H9 (cell line): ENCODE results near the gene ACCSL. TPM values are rescaled to one million over a fixed set of nuclear protein-coding genes. Genes with fewer than 3 reads are reported as not detected.

ENCODE experiments used
- DNase-seq: peaks from one replicate; pipeline ENCODE4 v3.0.0-alpha.2; 2017
- H2AFZ ChIP-seq: one replicate; pipeline ENCODE4 v1.6.1; 2013; ENCODE audit warnings: mild to moderate bottlenecking, low read length, control low read depth, moderate library complexity
- H2AK5ac ChIP-seq: 2 replicates; pipeline ENCODE4 v1.6.1; 2013; ENCODE audit warnings: low read length, control low read depth, mixed read lengths; ENCODE audit not compliant: insufficient read length
- H2BK120ac ChIP-seq: one replicate; pipeline ENCODE4 v1.6.1; 2013; ENCODE audit warnings: low read depth, mild to moderate bottlenecking, low read length, control low read depth, inconsistent platforms; ENCODE audit not compliant: poor library complexity, severe bottlenecking
- H2BK12ac ChIP-seq: 2 replicates; pipeline ENCODE4 v1.6.1; 2013; ENCODE audit warnings: low read length, control low read depth, mixed read lengths, low read depth; ENCODE audit not compliant: insufficient read length
- H2BK15ac ChIP-seq: 2 replicates; pipeline ENCODE4 v1.6.1; 2013; ENCODE audit warnings: low read depth, low read length, control low read depth
- H2BK20ac ChIP-seq: one replicate; pipeline ENCODE4 v1.6.1; 2013; ENCODE audit warnings: low read depth, mild to moderate bottlenecking, low read length, control low read depth, inconsistent platforms; ENCODE audit not compliant: poor library complexity, severe bottlenecking
- H2BK5ac ChIP-seq: 2 replicates; pipeline ENCODE4 v1.6.1; 2013; ENCODE audit warnings: low read length, control low read depth, mixed read lengths; ENCODE audit not compliant: insufficient read length
- H3K14ac ChIP-seq: 2 replicates; pipeline ENCODE4 v1.6.1; 2013; ENCODE audit warnings: low read length, control low read depth; ENCODE audit not compliant: insufficient read depth
- H3K18ac ChIP-seq: 2 replicates; pipeline ENCODE4 v1.6.1; 2013; ENCODE audit warnings: low read depth, mild to moderate bottlenecking, mixed read lengths, low read length, control low read depth; ENCODE audit not compliant: insufficient read length
- H3K23ac ChIP-seq: 2 replicates; pipeline ENCODE4 v1.6.1; 2013; ENCODE audit warnings: low read length, control low read depth, mixed read lengths, low read depth; ENCODE audit not compliant: insufficient read length
- H3K23me2 ChIP-seq: 2 replicates; pipeline ENCODE4 v1.6.1; 2013; ENCODE audit warnings: low read depth, mild to moderate bottlenecking, mixed read lengths, low read length, control low read depth; ENCODE audit not compliant: insufficient read length, poor library complexity, severe bottlenecking
- H3K27ac ChIP-seq: 2 replicates; pipeline ENCODE4 v1.5.1; 2013; ENCODE audit warnings: low read length, control low read depth, mixed read lengths, low read depth; ENCODE audit not compliant: insufficient read length
- H3K27me3 ChIP-seq: 2 replicates; pipeline ENCODE4 v1.6.1; 2013; ENCODE audit warnings: low read length, control low read depth, inconsistent platforms; ENCODE audit not compliant: insufficient read depth
- H3K4ac ChIP-seq: 2 replicates; pipeline ENCODE4 v1.6.1; 2013; ENCODE audit warnings: low read depth, mild to moderate bottlenecking, control low read depth, inconsistent platforms, low read length, moderate library complexity
- H3K4me1 ChIP-seq: 2 replicates; pipeline ENCODE4 v1.6.1; 2013; ENCODE audit warnings: low read length, control low read depth, inconsistent platforms; ENCODE audit not compliant: insufficient read depth
- H3K4me2 ChIP-seq: 2 replicates; pipeline ENCODE4 v1.6.1; 2013; ENCODE audit warnings: low read length, control low read depth, mixed read lengths; ENCODE audit not compliant: insufficient read length, insufficient read depth
- H3K56ac ChIP-seq: 2 replicates; pipeline ENCODE4 v1.6.1; 2013; ENCODE audit warnings: low read depth, mild to moderate bottlenecking, mixed read lengths, low read length, control low read depth; ENCODE audit not compliant: insufficient read length
- H3K79me1 ChIP-seq: 2 replicates; pipeline ENCODE4 v1.6.1; 2013; ENCODE audit warnings: low read depth, mild to moderate bottlenecking, moderate library complexity, low read length, control low read depth, inconsistent platforms; ENCODE audit not compliant: insufficient read depth, poor library complexity, severe bottlenecking
- H3K79me2 ChIP-seq: 2 replicates; pipeline ENCODE4 v1.6.1; 2013; ENCODE audit warnings: low read length, control low read depth, inconsistent platforms; ENCODE audit not compliant: insufficient read depth
- H3K9ac ChIP-seq: 2 replicates; pipeline ENCODE4 v1.6.1; 2013; ENCODE audit warnings: low read length, control low read depth, mixed read lengths; ENCODE audit not compliant: insufficient read length; ENCODE audit errors: extremely low read depth
- H3K9me3 ChIP-seq: one replicate; pipeline ENCODE4 v1.6.1; 2013; ENCODE audit warnings: low read depth, low read length, inconsistent platforms; ENCODE audit not compliant: control insufficient read depth
- H3T11ph ChIP-seq: one replicate; pipeline ENCODE4 v1.6.1; 2013; ENCODE audit warnings: mild to moderate bottlenecking, low read length, control low read depth, inconsistent platforms
- H4K20me1 ChIP-seq: one replicate; pipeline ENCODE4 v1.6.1; 2013; ENCODE audit not compliant: control insufficient read depth, insufficient read length, insufficient read depth
- H4K5ac ChIP-seq: 2 replicates; pipeline ENCODE4 v1.6.1; 2013; ENCODE audit warnings: low read depth, mild to moderate bottlenecking, mixed read lengths, low read length, control low read depth; ENCODE audit not compliant: insufficient read length
- H4K8ac ChIP-seq: replicated peaks from 2 replicates; pipeline ENCODE4 v1.6.1; 2013; ENCODE audit warnings: low read length, control low read depth, mixed read lengths, low read depth; ENCODE audit not compliant: insufficient read length
- H4K91ac ChIP-seq: 2 replicates; pipeline ENCODE4 v1.6.1; 2013; ENCODE audit warnings: low read depth, mild to moderate bottlenecking, moderate library complexity, mixed read lengths, low read length, control low read depth; ENCODE audit not compliant: insufficient read length
- H3K27ac Mint-ChIP-seq, 3 experiments: 2 replicates in 2 of 3; 3 replicates in 1 of 3; pipeline ENCODE4 v1.8.0; 2020 to 2021; ENCODE audit warnings: mixed read lengths in 3 of 3, mild to moderate bottlenecking in 1 of 3, moderate library complexity in 1 of 3
- H3K27me3 Mint-ChIP-seq: 2 replicates; pipeline ENCODE4 v1.8.0; 2021; ENCODE audit warnings: low read depth, mild to moderate bottlenecking, moderate library complexity, mixed read lengths
- H3K36me3 Mint-ChIP-seq, 3 experiments: 2 replicates in 2 of 3; 3 replicates in 1 of 3; pipeline ENCODE4 v1.8.0; 2020 to 2021; ENCODE audit warnings: low read depth in 3 of 3, mixed read lengths in 3 of 3; ENCODE audit not compliant: insufficient read depth in 1 of 3
- H3K4me1 Mint-ChIP-seq, 2 experiments: 2 replicates each; pipeline ENCODE4 v1.8.0; 2020; ENCODE audit warnings: mixed read lengths in 2 of 2
- H3K4me3 Mint-ChIP-seq, 2 experiments: 2 replicates in 1 of 2; 3 replicates in 1 of 2; pipeline ENCODE4 v1.8.0; 2020 to 2021; ENCODE audit warnings: mild to moderate bottlenecking in 2 of 2, mixed read lengths in 2 of 2, moderate library complexity in 1 of 2
- H3K9me3 Mint-ChIP-seq, 2 experiments: 2 replicates in 1 of 2; 3 replicates in 1 of 2; pipeline ENCODE4 v1.8.0; 2020; ENCODE audit warnings: mild to moderate bottlenecking in 2 of 2, mixed read lengths in 2 of 2, moderate library complexity in 1 of 2
- WGBS: extraction: QIAGEN DNeasy Blood & Tissue Kit; methylation state at CpG from one replicate; pipeline ENCODE4 v1.1.7; 2013; ENCODE audit warnings: missing lambda C conversion rate, low lambda C conversion rate, mixed read lengths; ENCODE audit not compliant: insufficient read length; ENCODE audit errors: extremely low coverage; 5-methylcytosine and 5-hydroxymethylcytosine counted together
- long read RNA-seq: library from polyadenylated mRNA; unstranded; transcript quantifications from one replicate; pipeline ENCODE4 v2.0.0, GENCODE V29; 2020
- total RNA-seq: library from RNA; stranded (reverse); gene quantifications from 2 replicates; pipeline ENCODE4 v1.2.1, GENCODE V29; 2021
- TF ChIP-seq, protein P1 (sequence below): fragments of 200-600 bp; sonication (generic); conservative IDR thresholded peaks from 3 replicates; pipeline ENCODE4 v1.8.0; 2021; ENCODE audit warnings: antibody characterized with exemption, mild to moderate bottlenecking

ACCSL gene
- total RNA-seq = not detected in 2 replicates
- long read RNA-seq = 0 reads

DNA sequence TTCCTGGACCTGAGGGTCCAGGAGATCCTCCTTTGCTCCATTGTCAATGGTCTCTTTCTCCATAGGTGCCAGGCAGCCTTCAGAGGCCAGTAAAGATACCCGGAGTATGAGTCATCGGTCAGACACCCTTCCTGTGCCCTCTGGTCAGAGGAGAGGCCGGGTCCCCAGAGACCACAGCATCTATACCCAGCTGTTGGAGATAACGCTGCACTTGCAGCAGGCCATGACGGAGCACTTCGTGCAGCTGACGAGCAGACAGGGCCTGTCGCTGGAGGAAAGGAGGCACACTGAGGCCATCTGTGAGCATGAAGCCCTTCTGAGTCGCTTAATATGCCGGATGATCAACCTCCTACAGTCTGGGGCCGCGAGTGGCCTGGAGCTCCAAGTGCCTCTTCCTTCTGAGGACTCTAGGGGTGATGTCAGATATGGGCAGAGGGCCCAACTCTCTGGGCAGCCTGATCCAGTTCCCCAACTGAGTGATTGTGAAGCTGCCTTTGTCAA, at the start of gene ACCSL:
TSS of gene ACCSL (plus strand) at position 51 of the 501 bp plus-strand sequence. CDS start at position 107, 56 bp downstream.
- Mint-ChIP-seq H3K9me3 (peaks cover 0 to 3% of the 10 kb centered on the region in 2 experiments; a peak in 1 of 5 replicates), H3K4me1 (no peaks in the 10 kb centered on the region), H3K4me3 (no peak within 1 kb of the TSS), H3K27ac (peak within 1 kb of the TSS in 1 of 3 experiments; percentile 90; a peak in 2 of 7 replicates), H3K27me3 (peaks cover 21% of the 10 kb centered on the region), H3K36me3 (no peaks in the 10 kb centered on the region)
- H3K4me1 ChIP-seq = no peaks in the 10 kb centered on the region
- TF ChIP-seq, protein P1, sequence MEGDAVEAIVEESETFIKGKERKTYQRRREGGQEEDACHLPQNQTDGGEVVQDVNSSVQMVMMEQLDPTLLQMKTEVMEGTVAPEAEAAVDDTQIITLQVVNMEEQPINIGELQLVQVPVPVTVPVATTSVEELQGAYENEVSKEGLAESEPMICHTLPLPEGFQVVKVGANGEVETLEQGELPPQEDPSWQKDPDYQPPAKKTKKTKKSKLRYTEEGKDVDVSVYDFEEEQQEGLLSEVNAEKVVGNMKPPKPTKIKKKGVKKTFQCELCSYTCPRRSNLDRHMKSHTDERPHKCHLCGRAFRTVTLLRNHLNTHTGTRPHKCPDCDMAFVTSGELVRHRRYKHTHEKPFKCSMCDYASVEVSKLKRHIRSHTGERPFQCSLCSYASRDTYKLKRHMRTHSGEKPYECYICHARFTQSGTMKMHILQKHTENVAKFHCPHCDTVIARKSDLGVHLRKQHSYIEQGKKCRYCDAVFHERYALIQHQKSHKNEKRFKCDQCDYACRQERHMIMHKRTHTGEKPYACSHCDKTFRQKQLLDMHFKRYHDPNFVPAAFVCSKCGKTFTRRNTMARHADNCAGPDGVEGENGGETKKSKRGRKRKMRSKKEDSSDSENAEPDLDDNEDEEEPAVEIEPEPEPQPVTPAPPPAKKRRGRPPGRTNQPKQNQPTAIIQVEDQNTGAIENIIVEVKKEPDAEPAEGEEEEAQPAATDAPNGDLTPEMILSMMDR = no peak
- H2BK5ac ChIP-seq = no peak within 1 kb of the TSS
- H2BK12ac ChIP-seq = no peak within 1 kb of the TSS
- H3K9me3 ChIP-seq = no peaks in the 10 kb centered on the region
- no peaks in the 10 kb centered on the region for H3K23me2 ChIP-seq
- no peak within 1 kb of the TSS for H3K27ac ChIP-seq
- no peaks in the 10 kb centered on the region; the same call in 1 of the 2 replicates for H3K27me3 ChIP-seq
- H3K79me2 ChIP-seq = no peaks in the 10 kb centered on the region
- no peak within 1 kb of the TSS for H4K91ac ChIP-seq
- H3K4ac ChIP-seq = no peak within 1 kb of the TSS
- no peak within 1 kb of the TSS for H2AFZ ChIP-seq
- WGBS = no CpG with 5 or more reads among the region's 12 CpGs
- H2BK20ac ChIP-seq = no peak within 1 kb of the TSS
- no peak within 1 kb of the TSS for H2AK5ac ChIP-seq
- H2BK120ac ChIP-seq = no peak within 1 kb of the TSS
- no peak within 1 kb of the TSS for H4K5ac ChIP-seq
- H3K79me1 ChIP-seq = no peaks in the 10 kb centered on the region
- no peak within 1 kb of the TSS for H3K4me2 ChIP-seq
- no peak within 1 kb of the TSS for H3K9ac ChIP-seq
- DNase-seq = peak; percentile 18
- H4K20me1 ChIP-seq = no peaks in the 10 kb centered on the region
- no peak within 1 kb of the TSS for H3K14ac ChIP-seq
- no peak within 1 kb of the TSS for H2BK15ac ChIP-seq
- no peak within 1 kb of the TSS for H3K23ac ChIP-seq
- peak within 1 kb of the TSS; percentile 58 for H4K8ac ChIP-seq
- no peak within 1 kb of the TSS for H3T11ph ChIP-seq
- no peak within 1 kb of the TSS for H3K56ac ChIP-seq
- no peak within 1 kb of the TSS for H3K18ac ChIP-seq
